Tibial artery (tissue), 4 donors: ENCODE results near the gene ZNF141.

Experiments
- DNase-seq, 2 donors: peaks; one replicate each; pipeline ENCODE4 v3.0.0-alpha.2; 2019
- H3K27ac ChIP-seq, 2 donors: fragments of 200-600 bp; sonication (generic) in 1 of 2; 1 replicate in 1 of 2; 2 replicates in 1 of 2; pipeline ENCODE4 v1.5.1; 2018 to 2019; ENCODE audit warnings: mild to moderate bottlenecking in 1 of 2
- H3K27me3 ChIP-seq, 2 donors: fragments of 200-600 bp; sonication (generic) in 1 of 2; one replicate each; pipeline versions ENCODE4 v1.5.1 to v1.6.0; 2016 to 2019
- H3K36me3 ChIP-seq, 3 donors: fragments of 200-600 bp; sonication (generic) in 2 of 3; one replicate each; pipeline ENCODE4 v1.5.1; 2016 to 2019; ENCODE audit warnings: mild to moderate bottlenecking in 2 of 3
- H3K4me1 ChIP-seq, 4 donors: fragments of 200-600 bp; sonication (generic) in 2 of 4; 1 replicate in 3 of 4; 2 replicates in 1 of 4; pipeline ENCODE4 v1.5.1; 2016 to 2019
- H3K4me3 ChIP-seq, 2 donors: fragments of 200-600 bp; sonication (generic) in 1 of 2; 1 replicate in 1 of 2; 2 replicates in 1 of 2; pipeline ENCODE4 v1.5.1; 2018 to 2019; ENCODE audit warnings: mild to moderate bottlenecking in 2 of 2
- H3K9me3 ChIP-seq, 3 donors: fragments of 200-600 bp; sonication (generic) in 1 of 3; one replicate each; pipeline ENCODE4 v1.5.1; 2016 to 2019
- CTCF ChIP-seq, 2 experiments: fragments of 200-600 bp in 1 of 2; fragments of 450-650 bp in 1 of 2; IDR thresholded peaks; one replicate each; pipeline ENCODE4 v1.5.1; 2017 to 2019; ENCODE audit warnings: antibody characterized with exemption in 2 of 2, mild to moderate bottlenecking in 1 of 2, moderate library complexity in 1 of 2
- intact Hi-C: fragments of 100-400 bp; cut with DNase I; formaldehyde crosslinking; loops from one replicate; pipeline ENCODE4 v1.15.0; 2023; ENCODE audit warnings: low total_unique reads

ZNF141 gene

GRCh38 chr4:335515-335914 is 2.1 kb upstream of the ZNF141 start:
- Histone ChIP-seq H3K36me3 (peaks cover 0 to 12% (median 0%) of the 10 kb centered on the region in 3 donors), H3K4me3 (peak overlapping the region in 1 of 2 donors; percentile 89), H3K27ac (peak overlapping the region in 1 of 2 donors; percentile 84), H3K27me3 (no peaks in the 10 kb centered on the region), H3K4me1 (peaks cover 0 to 25% (median 8%) of the 10 kb centered on the region in 4 donors), H3K9me3 (no peaks in the 10 kb centered on the region)
- intact Hi-C loops, result loop anchor here (10.0 kb wide), 3 partner anchors 91 to 339 kb away; partner anchors contain the start of genes ATP5ME and MYL5
- DNase-seq, result no peak
- TF ChIP-seq CTCF (IDR thresholded peaks at IDR 0.05), result no peak

- H3K27ac ChIP-seq, result peak overlapping the region; percentile 84 to 94
- TF ChIP-seq CTCF (IDR thresholded peaks at IDR 0.05), result no peak
- peaks cover 0 to 25% (median 8%) of the 10 kb centered on the region in 4 donors for H3K4me1 ChIP-seq
- no peaks in the 10 kb centered on the region for H3K27me3 ChIP-seq
- peaks cover 0 to 12% (median 0%) of the 10 kb centered on the region in 3 donors for H3K36me3 ChIP-seq
- peak overlapping the region; percentile 87 to 89 for H3K4me3 ChIP-seq
- no peaks in the 10 kb centered on the region for H3K9me3 ChIP-seq
- intact Hi-C loops, result loop anchor here (10.0 kb wide), 3 partner anchors 91 to 339 kb away; partner anchors contain the start of genes ATP5ME and MYL5
- DNase-seq, result peak; percentile 24 to 71
Measured at GRCh38 chr4:336099-336892, 1.3 kb upstream of the ZNF141 start.

- no peak for TF ChIP-seq CTCF (IDR thresholded peaks at IDR 0.05)
Measured at GRCh38 chr4:336893-337142, 796 bp upstream of the ZNF141 start.

GRCh38 chr4:337932-338758 is 531 bp downstream of the ZNF141 start:
- Histone ChIP-seq H3K4me1 (peaks cover 0 to 25% (median 8%) of the 10 kb centered on the region in 4 donors), H3K27me3 (no peaks in the 10 kb centered on the region), H3K9me3 (peaks cover 0 to 11% (median 4%) of the 10 kb centered on the region in 3 donors), H3K27ac (peak overlapping the region; percentile 84 to 94), H3K4me3 (peak overlapping the region; percentile 87 to 89), H3K36me3 (peaks cover 0 to 17% (median 16%) of the 10 kb centered on the region in 3 donors)
- intact Hi-C loops, result loop anchor here (10.0 kb wide), 3 partner anchors 93 to 337 kb away; partner anchors contain the start of genes ATP5ME and MYL5
- no peak for DNase-seq
- TF ChIP-seq CTCF (IDR thresholded peaks at IDR 0.05), result no peak

More at GRCh38 chr4:336893-337142, 796 bp upstream of the ZNF141 start:
- Histone ChIP-seq H3K4me3 (peak overlapping the region; percentile 87 to 89), H3K27ac (peak overlapping the region; percentile 84 to 94), H3K4me1 (peaks cover 0 to 25% (median 8%) of the 10 kb centered on the region in 4 donors), H3K36me3 (peaks cover 0 to 16% (median 5%) of the 10 kb centered on the region in 3 donors), H3K9me3 (peaks cover 0 to 4% (median 0%) of the 10 kb centered on the region in 3 donors), H3K27me3 (no peaks in the 10 kb centered on the region)
- no peak for DNase-seq
- intact Hi-C loops, result loop anchor here (10.0 kb wide), 3 partner anchors 92 to 338 kb away; partner anchors contain the start of genes ATP5ME and MYL5

DNA sequence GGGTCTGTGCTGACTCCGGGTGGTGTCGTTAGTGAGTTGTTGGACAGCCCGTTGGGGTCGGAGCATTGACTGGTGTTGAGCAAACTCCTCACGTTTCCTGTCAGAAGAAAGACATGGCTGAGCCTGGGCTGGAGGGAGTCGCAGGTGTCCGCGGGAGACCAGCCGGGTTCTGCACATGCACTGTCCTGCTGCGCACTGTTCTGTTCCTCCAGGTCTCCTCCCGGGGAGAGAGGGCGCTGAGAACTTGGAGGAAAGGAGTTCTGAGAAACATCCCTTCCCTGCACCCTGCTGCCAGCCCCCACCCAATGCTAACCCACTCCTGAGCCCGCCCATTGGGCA is 1.1 kb downstream of the ZNF141 start:
- Histone ChIP-seq H3K4me1 (peaks cover 0 to 25% (median 8%) of the 10 kb centered on the region in 4 donors), H3K4me3 (peak overlapping the region; percentile 87 to 89), H3K27me3 (no peaks in the 10 kb centered on the region), H3K9me3 (peaks cover 0 to 16% (median 5%) of the 10 kb centered on the region in 3 donors), H3K27ac (peak overlapping the region; percentile 84 to 94), H3K36me3 (peaks cover under 1 to 20% (median 20%) of the 10 kb centered on the region in 3 donors)
- intact Hi-C loops, result loop anchor here (10.0 kb wide), 3 partner anchors 94 to 336 kb away; partner anchors contain the start of genes ATP5ME and MYL5
- DNase-seq, result no peak
- TF ChIP-seq CTCF (IDR thresholded peaks at IDR 0.05), result no peak
